ENCODE results near the gene B3GNT3.

GRCh38 chr19:17811103-17811502, 16.2 kb downstream of the B3GNT3 start:
- TF ChIP-seq CTCF (conservative IDR thresholded peaks at IDR 0.05; ENCODE audit: low read depth, low read length) (no peak), EZH2phosphoT487 (IDR thresholded peaks at IDR 0.05; ENCODE audit: borderline replicate concordance, low read length) (no peak), EZH2 (IDR thresholded peaks at IDR 0.05; ENCODE audit: low read length, unreplicated experiment) (no peak)
